Measurements from ENCODE around the gene HS6ST3. TPM values are rescaled to one million over a fixed set of nuclear protein-coding genes. Genes with fewer than 3 reads are reported as not detected.
"Not testable (repeated sequence)": the region's sequence is repeated elsewhere in the genome, so short reads cannot be mapped to it uniquely, and the experiment has no call there.

Gene HS6ST3
- under 1 TPM; 0.08 to 0.47 (median 0.41) TPM for total RNA-seq

- DNase-seq (ENCODE audit: low spot score in 2 of 2), result peak in 1 of 2 donors; percentile 58
These were observed at the start of gene HS6ST3 for GRCh38 chr13:96089749-96090239. HS6ST3 (plus strand) TSS chr13:96090107.

DNA sequence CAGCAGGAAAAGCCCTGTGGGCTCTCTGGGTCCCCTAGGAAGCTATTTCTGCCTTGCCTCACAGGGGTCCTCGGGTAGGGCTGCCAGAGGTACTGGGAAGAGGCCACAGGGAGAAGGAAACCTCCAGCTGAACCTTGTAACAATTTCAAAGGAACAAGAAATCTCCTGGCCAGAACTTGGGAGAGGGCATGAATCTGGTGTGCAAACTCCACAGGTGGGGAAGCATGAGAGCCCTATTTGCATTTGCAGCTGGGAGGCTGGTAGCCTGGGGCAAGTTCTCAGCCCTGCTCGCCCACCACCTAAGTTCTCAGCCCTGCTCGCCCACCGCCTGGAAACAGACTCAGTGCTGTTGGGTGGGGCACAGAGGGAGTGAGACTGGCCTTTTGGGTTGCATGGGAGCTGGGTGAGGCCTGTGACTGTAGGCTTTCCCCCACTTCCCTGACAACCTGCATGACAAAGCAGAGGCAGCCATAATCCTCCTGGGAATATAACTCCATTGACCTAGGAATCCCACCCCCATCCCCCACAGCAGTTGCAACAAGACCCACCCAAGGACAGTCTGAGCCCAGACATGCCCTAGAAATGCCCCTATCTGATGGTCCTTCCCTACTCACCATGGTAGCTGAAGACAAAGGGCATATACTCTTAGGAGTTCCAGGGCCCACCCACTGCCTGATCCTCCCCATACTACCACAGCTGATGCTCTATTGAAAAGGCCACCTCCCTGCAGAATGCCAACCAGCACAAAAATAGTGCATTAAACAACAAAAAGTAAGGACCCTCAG, 48.4 kb upstream of the HS6ST3 start:
- Histone ChIP-seq H3K9me3 (peaks cover 3% of the 10 kb centered on the region), H3K36me3 (no peaks in the 10 kb centered on the region), H3K4me3 (no peak overlapping the region), H3K27me3 (no peaks in the 10 kb centered on the region), H3K27ac (no peak overlapping the region), H3K4me1 (no peaks in the 10 kb centered on the region)
- no peak for TF ChIP-seq EP300 (IDR thresholded peaks at IDR 0.05)
- TF ChIP-seq, protein P1, sequence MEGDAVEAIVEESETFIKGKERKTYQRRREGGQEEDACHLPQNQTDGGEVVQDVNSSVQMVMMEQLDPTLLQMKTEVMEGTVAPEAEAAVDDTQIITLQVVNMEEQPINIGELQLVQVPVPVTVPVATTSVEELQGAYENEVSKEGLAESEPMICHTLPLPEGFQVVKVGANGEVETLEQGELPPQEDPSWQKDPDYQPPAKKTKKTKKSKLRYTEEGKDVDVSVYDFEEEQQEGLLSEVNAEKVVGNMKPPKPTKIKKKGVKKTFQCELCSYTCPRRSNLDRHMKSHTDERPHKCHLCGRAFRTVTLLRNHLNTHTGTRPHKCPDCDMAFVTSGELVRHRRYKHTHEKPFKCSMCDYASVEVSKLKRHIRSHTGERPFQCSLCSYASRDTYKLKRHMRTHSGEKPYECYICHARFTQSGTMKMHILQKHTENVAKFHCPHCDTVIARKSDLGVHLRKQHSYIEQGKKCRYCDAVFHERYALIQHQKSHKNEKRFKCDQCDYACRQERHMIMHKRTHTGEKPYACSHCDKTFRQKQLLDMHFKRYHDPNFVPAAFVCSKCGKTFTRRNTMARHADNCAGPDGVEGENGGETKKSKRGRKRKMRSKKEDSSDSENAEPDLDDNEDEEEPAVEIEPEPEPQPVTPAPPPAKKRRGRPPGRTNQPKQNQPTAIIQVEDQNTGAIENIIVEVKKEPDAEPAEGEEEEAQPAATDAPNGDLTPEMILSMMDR (IDR thresholded peaks at IDR 0.05), result no peak
- TF ChIP-seq POLR2A (IDR thresholded peaks at IDR 0.05), result no peak
- no peak for TF ChIP-seq POLR2AphosphoS5 (IDR thresholded peaks at IDR 0.05)
- 86% methylated on average over 1 of the region's 4 CpGs for WGBS
- DNase-seq (ENCODE audit: low spot score in 2 of 2), result no peak

More at GRCh38 chr13:96089749-96090239, at the start of gene HS6ST3:
- Histone ChIP-seq H3K9me3 (no peaks in the 10 kb centered on the region), H3K27me3 (peaks cover 81% of the 10 kb centered on the region), H3K4me3 (peak within 1 kb of the TSS; percentile 63), H3K36me3 (no peaks in the 10 kb centered on the region), H3K4me1 (peaks cover 20% of the 10 kb centered on the region), H3K27ac (no peak within 1 kb of the TSS)
- TF ChIP-seq, protein P1 (IDR thresholded peaks at IDR 0.05), result no peak
- TF ChIP-seq POLR2A (IDR thresholded peaks at IDR 0.05), result no peak
- no peak for TF ChIP-seq POLR2AphosphoS5 (IDR thresholded peaks at IDR 0.05)
- no peak for TF ChIP-seq EP300 (IDR thresholded peaks at IDR 0.05)
- WGBS, result 5% methylated on average over 3 of the region's 35 CpGs

DNA sequence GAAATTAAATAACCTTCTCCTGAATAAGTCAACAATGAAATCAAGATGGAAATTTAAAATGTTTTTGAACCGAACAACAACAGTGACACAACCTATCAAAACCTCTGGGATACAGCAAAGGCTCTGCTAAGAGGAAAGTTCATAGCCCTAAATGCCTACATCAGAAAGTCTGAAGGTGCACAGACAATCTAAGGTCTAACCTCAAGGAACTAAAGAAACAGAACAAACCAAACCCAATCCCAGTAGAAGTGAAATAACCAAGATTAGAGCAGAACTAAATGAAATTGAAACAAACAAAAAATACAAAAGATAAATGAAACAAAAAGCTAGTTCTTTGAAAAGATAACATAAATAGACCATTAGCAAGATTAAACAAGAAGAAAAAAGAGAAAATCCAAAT, 45.7 kb upstream of the HS6ST3 start:
- 100% methylated on average over 1 of the region's 1 CpG for WGBS
- peaks cover 3% of the 10 kb centered on the region for H3K9me3 ChIP-seq

DNA sequence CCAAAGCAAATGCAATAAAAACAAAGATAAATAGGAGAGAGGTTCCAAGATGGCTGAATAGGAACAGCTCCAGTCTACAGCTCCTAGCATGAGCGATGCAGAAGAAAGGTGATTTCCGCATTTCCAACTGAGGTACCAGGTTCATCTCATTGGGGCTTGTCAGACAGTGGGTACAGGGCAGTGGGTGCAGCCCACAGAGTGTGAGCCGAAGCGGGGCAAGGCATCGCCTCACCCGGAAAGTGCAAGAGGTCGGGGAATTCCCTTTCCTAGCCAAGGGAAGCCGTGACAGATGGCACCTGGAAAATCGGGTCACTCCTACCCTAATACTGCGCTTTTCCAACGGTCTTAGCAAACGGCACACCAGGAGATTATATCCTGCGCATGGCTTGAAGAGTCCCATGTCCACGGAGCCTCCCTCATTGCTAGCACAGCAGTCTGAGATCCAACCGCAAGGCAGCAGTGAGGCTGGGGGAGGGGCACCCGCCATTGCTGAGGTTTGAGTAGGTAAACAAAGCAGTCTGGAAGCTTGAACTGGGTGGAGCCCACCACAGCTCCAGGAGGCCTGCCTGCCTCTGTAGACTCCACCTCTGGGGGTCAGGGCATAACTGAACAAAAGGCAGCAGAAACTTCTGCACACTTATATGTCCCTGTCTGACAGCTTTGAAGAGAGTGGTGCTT, 43.3 kb upstream of the HS6ST3 start:
- not testable (repeated sequence) for H3K27me3 ChIP-seq; H3K27ac ChIP-seq; H3K4me1 ChIP-seq; H3K4me3 ChIP-seq; DNase-seq (ENCODE audit: low spot score in 2 of 2); H3K9me3 ChIP-seq; H3K36me3 ChIP-seq
- 92% methylated on average over 8 of the region's 16 CpGs for WGBS

More for the DNA sequence above, 45.7 kb upstream of the HS6ST3 start:
- Histone ChIP-seq H3K4me3 (no peak overlapping the region), H3K36me3 (no peaks in the 10 kb centered on the region), H3K4me1 (no peaks in the 10 kb centered on the region), H3K27ac (no peak overlapping the region), H3K27me3 (no peaks in the 10 kb centered on the region)
- no peak for DNase-seq (ENCODE audit: low spot score in 2 of 2)
- TF ChIP-seq POLR2AphosphoS5 (IDR thresholded peaks at IDR 0.05), result no peak
- TF ChIP-seq, protein P1 (IDR thresholded peaks at IDR 0.05), result no peak

DNA sequence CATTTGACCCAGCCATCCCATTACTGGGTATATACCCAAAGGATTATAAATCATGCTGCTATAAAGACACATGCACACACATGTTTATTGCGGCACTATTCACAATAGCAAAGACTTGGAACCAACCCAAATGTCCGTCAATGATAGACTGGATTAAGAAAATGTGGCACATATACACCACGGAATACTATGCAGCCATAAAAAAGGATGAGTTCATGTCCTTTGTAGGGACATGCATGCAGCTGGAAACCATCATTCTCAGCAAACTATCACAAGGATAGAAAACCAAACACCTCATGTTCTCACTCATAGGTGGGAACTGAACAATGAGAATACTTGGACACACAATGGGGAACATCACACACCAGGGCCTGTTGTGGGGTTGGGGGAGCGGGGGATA, 39.0 kb upstream of the HS6ST3 start:
- not testable (repeated sequence) for H3K4me3 ChIP-seq; H3K36me3 ChIP-seq; H3K4me1 ChIP-seq; H3K9me3 ChIP-seq; DNase-seq (ENCODE audit: low spot score in 2 of 2); H3K27ac ChIP-seq; H3K27me3 ChIP-seq
- WGBS, result 89% methylated on average over 4 of the region's 4 CpGs

DNA sequence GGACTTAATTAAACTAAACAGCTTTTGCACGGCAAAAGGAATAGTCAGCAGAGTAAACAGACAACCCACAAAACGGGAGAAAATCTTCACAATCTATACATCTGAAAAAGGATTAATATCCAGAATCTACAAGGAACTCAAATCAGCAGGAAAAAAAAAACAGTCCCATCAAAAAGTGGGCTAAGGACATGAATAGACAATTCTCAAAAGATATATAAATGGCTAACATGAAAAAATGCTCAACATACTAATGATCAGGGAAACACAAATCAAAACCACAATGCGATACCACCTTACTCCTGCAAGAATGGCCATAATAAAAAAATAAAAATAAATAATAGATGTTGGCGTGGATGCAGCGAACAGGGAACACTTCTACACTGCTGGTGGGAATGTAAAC, 38.4 kb upstream of the HS6ST3 start:
- 95% methylated on average over 5 of the region's 5 CpGs for WGBS
- not testable (repeated sequence) for H3K27me3 ChIP-seq; H3K27ac ChIP-seq; DNase-seq (ENCODE audit: low spot score in 2 of 2); H3K9me3 ChIP-seq; H3K36me3 ChIP-seq; H3K4me3 ChIP-seq; H3K4me1 ChIP-seq

GRCh38 chr13:96051946-96052345, 38.0 kb upstream of the HS6ST3 start:
- H3K27me3 ChIP-seq; H3K36me3 ChIP-seq; H3K4me1 ChIP-seq; DNase-seq (ENCODE audit: low spot score in 2 of 2); H3K9me3 ChIP-seq; H3K27ac ChIP-seq: not testable (repeated sequence)
- WGBS, result 86% methylated on average over 3 of the region's 3 CpGs
- H3K4me3 ChIP-seq, result peak overlapping the region; percentile 91
